IMR-90 (cell line): ENCODE measurements around the gene L3MBTL4. TPM values are rescaled to one million over a fixed set of nuclear protein-coding genes. Genes with fewer than 3 reads are reported as not detected.

Experiments
- ATAC-seq: fragments of 200-7000 bp; cut with Tn5 transposase; 2 replicates; pipeline ENCODE4 v1.9.1; 2020; ENCODE audit warnings: low read depth, mild to moderate bottlenecking, moderate library complexity
- BruUV-seq: library from RNA; stranded (reverse); fragments of 400-500 nt; replicated peaks from 2 replicates; lab custom pipeline; 2021; lab: Mats Ljungman, UMichigan
- CTCF ChIA-PET: fragments of 300-600 bp; formaldehyde crosslinking; extraction: SDS; loops from one replicate; lab custom pipeline; 2021; ENCODE audit warnings: antibody characterized with exemption; lab: Yijun Ruan, JAX
- POLR2A ChIA-PET: fragments of 300-600 bp; sonication (Branson Sonifier 250); formaldehyde crosslinking; loops from one replicate; lab custom pipeline; 2022; ENCODE audit warnings: antibody characterized with exemption; ENCODE audit not compliant: unreplicated experiment; lab: Charles Lee
- DNase-seq: peaks from one replicate; pipeline ENCODE4 v3.0.0; 2013
- H2AFZ ChIP-seq: replicated peaks from 2 replicates; pipeline ENCODE3; 2013; ENCODE audit warnings: low read length, mild to moderate bottlenecking; ENCODE audit not compliant: poor library complexity
- H2AK5ac ChIP-seq: 2 replicates; pipeline ENCODE4 v1.6.1; 2013; ENCODE audit warnings: low read depth, low read length, inconsistent platforms
- H2AK9ac ChIP-seq: replicated peaks from 2 replicates; pipeline ENCODE3; 2013; ENCODE audit warnings: mild to moderate bottlenecking, low read depth, low read length, moderate library complexity; ENCODE audit not compliant: poor library complexity
- H2BK120ac ChIP-seq: 2 replicates; pipeline ENCODE4 v1.6.1; 2013; ENCODE audit warnings: low read depth, low read length, inconsistent platforms
- H2BK15ac ChIP-seq: 3 replicates; pipeline ENCODE4 v1.6.1; 2013; ENCODE audit warnings: low read depth, low read length, inconsistent platforms
- H2BK20ac ChIP-seq: 2 replicates; pipeline ENCODE4 v1.6.1; 2013; ENCODE audit warnings: low read depth, mild to moderate bottlenecking, inconsistent platforms, low read length, moderate library complexity
- H2BK5ac ChIP-seq: 2 replicates; pipeline ENCODE4 v1.6.1; 2013; ENCODE audit warnings: mild to moderate bottlenecking, low read depth, low read length, inconsistent platforms; ENCODE audit not compliant: poor library complexity, severe bottlenecking
- H3K14ac ChIP-seq: replicated peaks from 2 replicates; pipeline ENCODE4 v1.6.1; 2013; ENCODE audit warnings: low read depth, low read length, inconsistent platforms
- H3K18ac ChIP-seq: 2 replicates; pipeline ENCODE4 v1.6.1; 2013; ENCODE audit warnings: low read depth, low read length, control low read depth
- H3K23ac ChIP-seq: 2 replicates; pipeline ENCODE4 v1.6.1; 2013; ENCODE audit warnings: low read depth, low read length, inconsistent platforms
- H3K27ac ChIP-seq: 2 replicates; pipeline ENCODE4 v1.5.1; 2013; ENCODE audit warnings: mild to moderate bottlenecking, control low read depth, low read length; ENCODE audit not compliant: insufficient read depth
- H3K27me3 ChIP-seq: 2 replicates; pipeline ENCODE4 v1.6.1; 2013; ENCODE audit warnings: low read length; ENCODE audit not compliant: control insufficient read depth, insufficient read depth
- H3K36me3 ChIP-seq: 2 replicates; pipeline ENCODE4 v1.6.1; 2013; ENCODE audit warnings: low read length, mixed read lengths; ENCODE audit not compliant: control insufficient read depth, insufficient read depth
- H3K4ac ChIP-seq: 2 replicates; pipeline ENCODE4 v1.6.1; 2013; ENCODE audit warnings: low read depth, low read length, inconsistent platforms
- H3K4me1 ChIP-seq: 2 replicates; pipeline ENCODE4 v1.6.1; 2013; ENCODE audit warnings: low read length, mixed read lengths; ENCODE audit not compliant: control insufficient read depth, insufficient read depth
- H3K4me2 ChIP-seq: 2 replicates; pipeline ENCODE4 v1.6.1; 2013; ENCODE audit warnings: low read depth, mild to moderate bottlenecking, control low read depth, low read length, moderate library complexity
- H3K4me3 ChIP-seq: 2 replicates; pipeline ENCODE4 v1.5.1; 2013; ENCODE audit warnings: low read depth, mild to moderate bottlenecking, control low read depth, low read length, moderate library complexity; ENCODE audit not compliant: insufficient read depth
- H3K56ac ChIP-seq: 2 replicates; pipeline ENCODE4 v1.6.1; 2013; ENCODE audit warnings: low read length, inconsistent platforms; ENCODE audit not compliant: insufficient read depth; ENCODE audit errors: extremely low read depth
- H3K79me1 ChIP-seq, 2 experiments: 2 replicates each; pipeline ENCODE4 v1.6.1; 2013; ENCODE audit warnings: low read length in 2 of 2, inconsistent platforms in 1 of 2, low read depth in 1 of 2
- H3K9ac ChIP-seq: 2 replicates; pipeline ENCODE4 v1.6.1; 2013; ENCODE audit warnings: low read depth, low read length, control low read depth
- H3K9me1 ChIP-seq: 2 replicates; pipeline ENCODE4 v1.6.1; 2013; ENCODE audit warnings: low read length, inconsistent platforms; ENCODE audit not compliant: insufficient read depth
- H3K9me3 ChIP-seq: 2 replicates; pipeline ENCODE4 v1.6.1; 2013; ENCODE audit warnings: low read length; ENCODE audit not compliant: control insufficient read depth, insufficient read depth
- H4K20me1 ChIP-seq: 2 replicates; pipeline ENCODE4 v1.6.1; 2013; ENCODE audit warnings: low read length, inconsistent platforms; ENCODE audit not compliant: insufficient read depth
- H4K5ac ChIP-seq: 2 replicates; pipeline ENCODE4 v1.6.1; 2013; ENCODE audit warnings: mild to moderate bottlenecking, low read depth, low read length, control low read depth
- H4K8ac ChIP-seq, 2 experiments: 2 replicates each; pipeline ENCODE4 v1.6.1; 2013; ENCODE audit warnings: low read depth in 2 of 2, low read length in 2 of 2, control low read depth in 1 of 2, inconsistent platforms in 1 of 2
- H4K91ac ChIP-seq: 2 replicates; pipeline ENCODE4 v1.6.1; 2013; ENCODE audit warnings: low read depth, low read length, inconsistent platforms; ENCODE audit not compliant: insufficient read depth
- BHLHE40 ChIP-seq: fragments of 150-350 bp; IDR thresholded peaks from 2 replicates; pipeline ENCODE4 v1.6.1; 2016; ENCODE audit warnings: mild to moderate bottlenecking, low read depth, low read length
- CEBPB ChIP-seq: IDR thresholded peaks from 2 replicates; pipeline ENCODE4 v1.6.1; 2012; ENCODE audit warnings: low read depth, low read length, improper control_type of control experiment
- CTCF ChIP-seq: conservative IDR thresholded peaks from 2 replicates; pipeline ENCODE4 v1.5.1; 2012; ENCODE audit warnings: mild to moderate bottlenecking, low read depth, low read length, improper control_type of control experiment
- ELK1 ChIP-seq: fragments of 150-350 bp; IDR thresholded peaks from 2 replicates; pipeline ENCODE4 v1.6.1; 2016; ENCODE audit warnings: low read depth, mild to moderate bottlenecking, low read length, moderate library complexity, borderline replicate concordance
- FOS ChIP-seq: fragments of 150-350 bp; IDR thresholded peaks from 2 replicates; pipeline ENCODE4 v1.6.1; 2016; ENCODE audit warnings: low read depth, low read length
- MAZ ChIP-seq: IDR thresholded peaks from 2 replicates; pipeline ENCODE4 v1.6.1; 2012; ENCODE audit warnings: low read depth, mild to moderate bottlenecking, low read length, improper control_type of control experiment, moderate library complexity, borderline replicate concordance
- MXI1 ChIP-seq: IDR thresholded peaks from 2 replicates; pipeline ENCODE4 v1.6.1; 2012; ENCODE audit warnings: low read depth, mild to moderate bottlenecking, low read length, moderate library complexity, borderline replicate concordance
- NFE2L2 ChIP-seq: fragments of 150-350 bp; IDR thresholded peaks from 2 replicates; pipeline ENCODE4 v1.6.1; 2016; ENCODE audit warnings: low read depth, mild to moderate bottlenecking, low read length
- POLR2A ChIP-seq: IDR thresholded peaks from 2 replicates; pipeline ENCODE4 v1.6.1; 2012; ENCODE audit warnings: mild to moderate bottlenecking, low read depth, low read length
- RAD21 ChIP-seq: IDR thresholded peaks from 2 replicates; pipeline ENCODE4 v1.6.1; 2012; ENCODE audit warnings: low read length, improper control_type of control experiment
- RCOR1 ChIP-seq: IDR thresholded peaks from 2 replicates; pipeline ENCODE4 v1.6.1; 2012; ENCODE audit warnings: mild to moderate bottlenecking, low read length, improper control_type of control experiment; ENCODE audit not compliant: insufficient replicate concordance
- RFX5 ChIP-seq: IDR thresholded peaks from 2 replicates; pipeline ENCODE4 v1.8.0; 2012; ENCODE audit warnings: low read depth, mild to moderate bottlenecking, low read length, moderate library complexity
- SMC3 ChIP-seq: fragments of 150-350 bp; IDR thresholded peaks from 2 replicates; pipeline ENCODE4 v1.6.1; 2016; ENCODE audit warnings: low read depth, mild to moderate bottlenecking, antibody characterized with exemption, low read length, moderate library complexity
- USF2 ChIP-seq: fragments of 150-350 bp; IDR thresholded peaks from 2 replicates; pipeline ENCODE4 v1.6.1; 2017; ENCODE audit warnings: mild to moderate bottlenecking, antibody characterized with exemption, low read length, low read depth
- WGBS, 2 experiments: methylation state at CpG; one replicate each; pipeline versions ENCODE4 v1.1.5 to v1.1.7; 2013; ENCODE audit warnings: missing lambda C conversion rate in 2 of 2; ENCODE audit not compliant: insufficient read length in 1 of 2; ENCODE audit errors: extremely low coverage in 2 of 2; 5-methylcytosine and 5-hydroxymethylcytosine counted together
- dilution Hi-C: fragments of 300-500 bp; cut with HindIII; formaldehyde crosslinking; loops from one replicate; pipeline ENCODE4 v1.14.3; 2018; ENCODE audit warnings: low sequenced_read_pairs; ENCODE audit not compliant: unreplicated experiment
- in situ Hi-C: fragments of 300-500 bp; cut with MboI; formaldehyde crosslinking; loops from 3 replicates; pipeline ENCODE4 v1.14.3; 2019; ENCODE audit warnings: low sequenced_read_pairs, inconsistent platforms, mixed read lengths
- intact Hi-C: fragments of 100-400 bp; cut with micrococcal nuclease; formaldehyde crosslinking; loops from 2 replicates; pipeline ENCODE4 v1.10.0; 2022
- polyA plus RNA-seq, 3 experiments: library from polyadenylated mRNA; depleted of rRNA; stranded (reverse); fragments of >200 nt; gene quantifications; 2 replicates each; pipeline ENCODE4 v1.2.3, GENCODE V29; 2012; ENCODE audit warnings: low replicate concordance in 1 of 3
- total RNA-seq: library from RNA; depleted of rRNA; stranded (reverse); fragments of >200 nt; gene quantifications from 2 replicates; pipeline ENCODE4 v1.2.3, GENCODE V29; 2012

L3MBTL4 gene
- total and polyA plus RNA-seq, 2 of the 4 experiments (the other 2 are of a cell fraction) = under 0.01 to 0.02 TPM

GRCh38 chr18:6056171-6056910, 358.4 kb downstream of the L3MBTL4 start:
- dilution Hi-C loops (no loop called here), intact Hi-C loops (loop anchor here (5.0 kb wide), 1 partner anchor 159 kb away; the partner anchor contains the start of gene TMEM200C), in situ Hi-C loops (no loop called here)
- peak overlapping the region; percentile 68 for H4K5ac ChIP-seq
- peak overlapping the region; percentile 81 for H2BK5ac ChIP-seq
- peak overlapping the region; percentile 46 for H2AK5ac ChIP-seq
- H3K9me1 ChIP-seq = 0 out of 2 replicates have a peak, but pooled peaks cover 5% of the 10 kb centered on the region
- H3K4me3 ChIP-seq = no peak overlapping the region
- H3K36me3 ChIP-seq = no peaks in the 10 kb centered on the region
- H3K4me1 ChIP-seq = peaks cover 14% of the 10 kb centered on the region
- peak overlapping the region; percentile 67 for H3K56ac ChIP-seq
- ATAC-seq = peak; percentile 76
- peak overlapping the region; percentile 4 for H2AK9ac ChIP-seq
- ChIA-PET POLR2A (no interaction called here), CTCF (no interaction called here)
- H3K4ac ChIP-seq = peak overlapping the region; percentile 94
- H3K18ac ChIP-seq = peak overlapping the region; percentile 48
- H3K27ac ChIP-seq = peak overlapping the region; percentile 76
- BruUV-seq = no TSS peak
- H2BK15ac ChIP-seq = peak overlapping the region; percentile 52; the same call in 1 of the 3 replicates
- peak overlapping the region; percentile 85 for H3K14ac ChIP-seq
- peak overlapping the region; percentile 69 to 84 for H4K8ac ChIP-seq
- H3K79me1 ChIP-seq = no peaks in the 10 kb centered on the region
- peak overlapping the region; percentile 84 for H2BK20ac ChIP-seq
- H3K27me3 ChIP-seq = no peaks in the 10 kb centered on the region
- WGBS, 2 experiments = no CpG with 5 or more reads among the region's 7 CpGs
- DNase-seq = peak; percentile 77
- H2AFZ ChIP-seq = peak overlapping the region; percentile 36
- H4K91ac ChIP-seq = peak overlapping the region; percentile 95
- H3K9ac ChIP-seq = peak overlapping the region; percentile 48
- no peaks in the 10 kb centered on the region for H4K20me1 ChIP-seq
- peak overlapping the region; percentile 42 for H3K4me2 ChIP-seq
- H2BK120ac ChIP-seq = peak overlapping the region; percentile 91
- H3K23ac ChIP-seq = peak overlapping the region; percentile 68
- no peaks in the 10 kb centered on the region for H3K9me3 ChIP-seq
- TF ChIP-seq CEBPB = peak; percentile 46; the same call in 1 of the 2 replicates
- no peak for TF ChIP-seq RFX5
- no peak for TF ChIP-seq ELK1
- TF ChIP-seq POLR2A = peak; percentile 68
- TF ChIP-seq RCOR1 = peak; percentile 1
- TF ChIP-seq CTCF = no peak
- TF ChIP-seq RAD21 = 0 out of 2 replicates have a peak, but pooled peaks have one; percentile 12
- no peak for TF ChIP-seq FOS
- peak; percentile 34; the same call in 1 of the 2 replicates for TF ChIP-seq MXI1
- TF ChIP-seq USF2 = no peak
- TF ChIP-seq SMC3 = no peak
- no peak for TF ChIP-seq BHLHE40
- no peak for TF ChIP-seq MAZ
- no peak for TF ChIP-seq NFE2L2
